SU-DHL-6 (cell line): ENCODE results near the gene SP140L.
"Not testable (repeated sequence)": the region's sequence is repeated elsewhere in the genome, so short reads cannot be mapped to it uniquely, and the experiment has no call there.

Experiments used
- CTCF ChIP-seq: fragments of 200-600 bp; sonication (generic); IDR thresholded peaks from one replicate; pipeline ENCODE4 v1.5.1; 2017; ENCODE audit warnings: antibody characterized with exemption, mild to moderate bottlenecking, low read length, moderate library complexity; ENCODE audit not compliant: insufficient read depth, poor library complexity, severe bottlenecking
- EZH2phosphoT487 ChIP-seq: fragments of 200-600 bp; sonication (generic), shearing (Covaris generic); conservative IDR thresholded peaks from 2 replicates; pipeline ENCODE4 v1.6.1; 2018; ENCODE audit warnings: mild to moderate bottlenecking, antibody characterized with exemption, low read length, moderate library complexity, mixed read lengths

- TF ChIP-seq CTCF, EZH2phosphoT487: not testable (repeated sequence)
These were observed 112.1 kb downstream of the SP140L start for GRCh38 chr2:230439121-230439520.
